HG03060 (cell line): ENCODE measurements around the gene HOOK1.
"Not testable (repeated sequence)": the region's sequence is repeated elsewhere in the genome, so short reads cannot be mapped to it uniquely, and the experiment has no call there.

ENCODE experiments used
- ATAC-seq: cut with Tn5 transposase; IDR thresholded peaks from one replicate; pipeline ENCODE4 v1.9.1; 2021; ENCODE audit warnings: low read depth, moderate number of reproducible peaks; ENCODE audit not compliant: unreplicated experiment

Gene HOOK1

GRCh38 chr1:59819566-59820438, 5.1 kb downstream of the HOOK1 start:
- no peak for ATAC-seq

DNA sequence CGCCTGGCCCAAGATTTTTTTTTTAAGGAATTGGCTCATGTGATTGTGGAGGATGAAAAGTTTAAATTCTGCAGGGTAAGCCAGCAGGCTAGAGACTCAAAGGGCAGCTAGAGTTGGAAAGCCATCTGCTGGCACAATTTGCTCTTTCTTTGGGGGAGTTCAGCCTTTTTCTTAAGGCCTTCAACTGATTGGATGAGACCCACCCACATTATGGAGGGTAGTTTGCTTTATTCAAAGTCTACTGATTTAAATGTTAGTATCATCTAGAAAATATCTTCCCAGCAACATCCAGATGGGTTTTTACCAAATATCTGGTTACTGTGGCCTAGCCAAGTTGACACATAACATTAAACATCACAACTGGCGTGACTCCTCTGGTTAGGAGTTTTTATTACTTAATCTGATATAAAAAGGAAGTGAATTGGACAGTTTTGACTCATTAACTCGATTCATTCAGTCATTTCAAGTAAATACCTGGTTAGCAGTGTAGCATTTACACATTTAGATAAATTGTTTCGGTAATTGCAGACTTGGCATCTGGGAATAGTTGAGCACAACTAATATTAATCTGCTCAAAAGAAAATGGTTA, 12.4 kb downstream of the HOOK1 start:
- ATAC-seq: no peak

- ATAC-seq: no peak
Observed at GRCh38 chr1:59828160-59828559, 13.4 kb downstream of the HOOK1 start.

DNA sequence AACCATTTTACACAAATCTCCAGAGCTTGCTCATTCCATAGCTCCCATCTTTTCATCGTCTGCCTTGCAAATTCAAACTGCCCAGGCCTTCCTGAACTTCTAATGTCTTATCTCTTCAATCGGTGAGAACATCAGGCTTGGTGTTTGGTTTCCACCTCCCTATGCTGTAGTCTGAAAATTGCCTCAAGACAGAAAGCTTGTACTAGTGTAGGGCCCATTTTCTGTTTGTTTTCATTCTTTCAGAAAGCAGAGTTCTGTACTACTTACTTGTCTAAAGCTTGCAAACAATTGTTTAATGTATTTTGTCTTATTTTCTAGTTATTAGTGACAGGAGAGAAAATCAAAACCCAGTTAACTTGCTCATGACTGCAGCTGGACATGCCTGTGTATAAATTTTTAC, 16.8 kb downstream of the HOOK1 start:
- ATAC-seq: no peak

DNA sequence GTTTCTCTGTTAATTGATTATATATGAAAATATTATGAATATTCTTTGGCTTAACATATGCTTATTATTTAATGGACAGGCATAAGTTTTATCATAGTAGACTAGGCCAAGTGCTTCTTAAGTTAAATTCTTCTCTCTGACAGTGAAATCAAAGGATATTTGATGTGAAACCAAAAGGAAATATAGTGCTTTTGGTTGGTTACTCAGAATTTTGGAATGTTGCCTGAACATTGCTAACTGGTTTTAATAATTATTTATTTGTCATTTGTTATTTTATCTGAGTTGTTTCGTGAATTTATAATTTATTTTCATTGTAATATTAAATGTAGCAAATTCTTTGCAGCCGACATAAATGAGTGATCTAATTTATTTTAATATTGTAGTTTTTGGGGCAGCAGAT, 18.3 kb downstream of the HOOK1 start:
- no peak for ATAC-seq

DNA sequence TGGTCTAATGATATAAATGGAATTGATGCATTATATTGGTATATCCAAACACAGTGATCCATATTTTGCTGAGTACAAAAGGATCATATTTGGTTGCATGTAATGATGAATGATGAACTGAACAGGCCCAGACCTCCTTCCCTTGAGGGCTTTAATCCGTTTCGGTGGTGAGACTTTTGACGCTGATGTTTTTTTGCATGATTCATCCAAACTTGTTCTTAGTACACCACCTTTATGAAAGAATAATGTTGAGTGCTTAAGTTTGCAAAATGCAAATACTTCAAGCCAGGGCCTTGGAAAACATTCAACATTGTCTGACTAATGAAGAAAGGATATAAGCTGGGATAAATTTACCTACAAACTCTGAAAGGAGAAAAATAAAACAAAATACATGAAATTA, 19.2 kb downstream of the HOOK1 start:
- ATAC-seq: no peak

DNA sequence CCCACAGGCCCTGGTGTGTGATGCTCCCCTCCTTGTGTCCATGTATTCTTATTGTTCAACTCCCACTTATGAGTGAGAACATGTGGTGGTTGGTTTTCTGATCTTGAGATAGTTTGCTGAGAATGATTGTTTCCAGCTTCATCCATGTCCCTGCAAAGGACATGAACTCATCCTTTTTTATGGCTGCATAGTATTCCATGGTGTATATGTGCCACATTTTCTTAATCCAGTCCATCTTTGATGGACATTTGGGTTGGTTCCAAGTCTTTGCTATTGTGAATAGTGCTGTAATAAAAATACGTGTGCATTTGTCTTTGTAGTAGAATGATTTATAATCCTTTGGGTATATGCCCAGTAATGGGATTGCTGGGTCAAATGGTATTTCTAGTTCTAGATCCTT, 23.1 kb downstream of the HOOK1 start:
- not testable (repeated sequence) for ATAC-seq

- ATAC-seq: no peak
Observed at GRCh38 chr1:59845091-59845490, 30.3 kb downstream of the HOOK1 start.

GRCh38 chr1:59846209-59846894, 31.6 kb downstream of the HOOK1 start:
- no peak for ATAC-seq

DNA sequence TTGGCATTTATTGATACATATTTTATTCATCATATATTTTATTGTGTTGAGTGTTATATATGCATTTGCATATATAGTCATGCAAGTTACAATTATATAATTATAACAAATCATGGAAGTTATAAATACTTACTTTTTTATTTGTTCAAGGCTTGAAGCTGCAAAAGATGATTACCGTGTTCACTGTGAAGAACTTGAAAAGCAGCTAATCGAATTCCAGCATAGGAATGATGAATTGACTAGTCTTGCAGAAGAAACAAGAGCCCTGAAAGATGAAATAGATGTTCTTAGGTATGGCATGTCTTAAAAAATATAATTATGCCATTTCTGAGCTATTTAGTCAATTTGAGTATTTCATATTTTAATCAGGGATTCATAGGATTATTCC, 32.1 kb downstream of the HOOK1 start:
- no peak for ATAC-seq

GRCh38 chr1:59852117-59852516, 37.4 kb downstream of the HOOK1 start:
- ATAC-seq: no peak

DNA sequence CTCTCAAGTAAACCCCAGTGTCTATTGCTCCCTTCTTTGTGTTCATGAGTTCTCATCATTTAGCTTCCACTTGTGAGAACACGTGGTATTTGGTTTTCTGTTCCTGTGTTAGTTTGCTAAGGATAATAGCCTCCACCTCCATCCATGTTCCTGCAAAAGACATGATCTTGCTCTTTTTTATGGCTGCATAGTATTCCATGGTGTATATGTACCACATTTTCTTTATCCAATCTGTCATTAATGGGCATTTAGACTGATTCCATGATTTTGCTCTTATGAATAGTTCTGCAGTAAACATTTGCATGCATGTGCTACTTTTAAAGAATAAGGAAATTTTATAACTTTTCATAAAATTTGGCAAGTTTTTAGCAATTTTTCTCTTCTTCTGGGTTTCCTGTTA, 40.5 kb downstream of the HOOK1 start:
- not testable (repeated sequence) for ATAC-seq

DNA sequence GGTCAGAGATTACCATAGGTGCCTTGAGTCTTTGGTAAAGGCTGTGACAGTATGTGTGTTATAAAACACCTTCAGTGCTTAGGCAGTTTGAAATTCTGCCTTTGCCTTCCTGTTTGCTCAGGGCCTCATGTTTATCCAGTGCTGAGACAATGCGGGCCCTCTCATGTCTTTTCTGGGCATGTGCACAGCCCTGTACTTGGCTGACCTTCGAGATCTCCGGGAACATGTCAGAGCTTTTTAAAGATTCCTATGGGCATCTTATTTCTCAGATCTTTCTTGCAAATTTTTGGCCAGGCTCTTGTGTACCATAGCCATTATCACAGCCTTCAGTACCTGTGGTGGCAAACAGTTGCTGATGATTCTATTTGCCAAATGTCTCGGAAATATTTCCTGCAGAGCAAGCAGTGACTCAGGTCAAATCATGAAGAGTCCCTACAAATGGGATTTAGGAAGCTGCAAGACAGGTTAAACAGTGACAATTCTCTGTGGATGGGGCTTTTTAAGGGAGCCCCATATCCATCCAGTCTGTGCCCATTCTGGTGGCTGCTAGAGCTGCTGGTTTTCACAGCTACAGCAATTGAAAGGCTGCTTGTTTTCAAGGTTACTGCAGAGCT, 42.1 kb downstream of the HOOK1 start:
- no peak for ATAC-seq

DNA sequence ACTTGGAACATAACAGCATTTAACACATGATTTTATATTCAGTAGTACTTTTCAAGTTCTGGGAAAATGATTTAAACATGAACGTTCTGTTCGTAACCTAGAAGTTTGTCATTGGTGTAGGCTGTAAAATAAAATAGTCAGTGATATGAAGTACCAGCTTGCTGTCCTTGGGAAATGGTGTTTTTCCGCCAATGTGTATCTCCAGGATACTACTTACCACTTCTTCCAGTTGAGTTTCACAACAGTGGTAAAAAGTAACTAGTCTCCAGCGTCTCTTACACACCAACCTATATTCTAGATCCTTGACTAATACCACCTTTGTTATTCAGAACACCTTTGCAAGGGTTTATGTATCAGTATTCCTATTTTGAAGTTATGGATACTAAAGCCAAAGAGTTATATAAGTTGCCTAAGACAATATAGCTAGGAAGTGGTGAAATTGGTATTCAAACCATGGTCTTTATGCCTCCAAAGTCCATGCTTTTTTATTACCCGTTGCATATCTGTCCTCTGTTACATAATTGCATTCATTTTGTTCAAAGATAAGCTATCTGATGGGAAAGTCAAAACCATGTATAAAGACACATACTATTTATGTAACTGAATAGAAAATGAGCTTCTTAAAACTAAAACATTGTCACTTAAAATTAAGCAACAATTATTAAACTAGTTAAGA, 43.1 kb downstream of the HOOK1 start:
- ATAC-seq: no peak

GRCh38 chr1:59866462-59866861, 51.7 kb downstream of the HOOK1 start:
- no peak for ATAC-seq

GRCh38 chr1:59871746-59872145, 57.0 kb downstream of the HOOK1 start:
- ATAC-seq: no peak

- no peak for ATAC-seq
Observed at GRCh38 chr1:59877108-59877682, 62.4 kb downstream of the HOOK1 start.

- ATAC-seq: no peak
Observed at GRCh38 chr1:59878370-59878769, 63.6 kb downstream of the HOOK1 start.

DNA sequence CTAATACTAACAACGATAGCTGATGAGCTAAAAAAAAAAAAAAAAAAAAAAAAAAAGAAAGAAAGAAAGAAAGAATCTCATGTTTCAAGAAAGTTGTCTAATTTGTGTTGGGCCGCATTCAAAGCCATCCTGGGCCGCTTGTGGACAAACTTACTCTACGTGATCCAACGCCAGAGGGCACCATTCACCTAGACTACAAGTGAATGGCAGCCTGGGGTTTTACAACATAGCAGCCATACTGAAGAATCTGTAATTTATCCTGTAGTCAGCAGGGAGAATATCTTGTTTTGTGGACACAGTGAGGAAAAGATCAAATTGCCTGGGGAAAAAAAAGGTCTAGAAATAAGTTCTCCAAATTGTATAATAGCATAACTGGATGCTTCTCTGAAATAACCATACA, 64.8 kb downstream of the HOOK1 start:
- no peak for ATAC-seq

DNA sequence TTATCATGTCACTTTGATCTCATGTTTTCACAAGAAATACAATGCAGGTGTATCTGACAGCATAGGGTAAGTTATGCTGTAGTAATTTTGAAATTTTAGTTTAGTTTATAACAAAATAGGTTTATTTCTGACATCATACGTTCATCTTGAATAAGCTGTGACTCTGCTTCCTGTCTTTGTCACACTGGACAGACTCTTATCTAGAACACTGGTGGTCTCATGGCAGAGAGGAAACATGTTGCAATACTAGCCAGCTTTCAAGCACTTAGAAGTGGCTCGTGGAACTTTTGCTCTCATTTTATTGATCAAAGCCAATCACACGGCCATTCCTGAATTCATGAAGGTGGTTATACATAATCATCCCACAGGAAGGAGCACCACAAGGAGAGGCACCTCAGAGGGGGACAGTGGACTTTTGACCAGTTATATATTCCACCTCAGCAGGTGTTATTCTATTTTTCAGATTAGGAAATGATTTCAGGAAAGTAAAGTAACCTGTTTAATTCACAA, 65.3 kb downstream of the HOOK1 start:
- ATAC-seq: no peak
